OCI-LY3 (cell line): ENCODE results near the gene ESR1.

ENCODE experiments used
- H2AFZ ChIP-seq: fragments of 200-600, 300-600 bp; shearing (Covaris generic); 2 replicates; pipeline ENCODE4 v1.6.0; 2014; ENCODE audit warnings: antibody characterized with exemption, low read depth, low read length
- H3K27ac ChIP-seq: fragments of 200-600, 300-600 bp; sonication (generic); 2 replicates; pipeline ENCODE4 v1.5.1; 2014; ENCODE audit warnings: mild to moderate bottlenecking, low read length, moderate library complexity, mixed read lengths
- H3K27me3 ChIP-seq: fragments of 200-600, 300-600 bp; sonication (generic); 2 replicates; pipeline ENCODE4 v1.6.1; 2014; ENCODE audit warnings: low read depth, low read length, mixed read lengths
- H3K36me3 ChIP-seq: fragments of 200-600, 300-600 bp; sonication (generic); replicated peaks from 2 replicates; pipeline ENCODE3; 2014; ENCODE audit warnings: low read depth, low read length, mixed read lengths
- H3K4me1 ChIP-seq: fragments of 300-600, 200-600 bp; sonication (generic); 2 replicates; pipeline ENCODE4 v1.6.1; 2014; ENCODE audit warnings: low read length, mixed read lengths
- H3K4me2 ChIP-seq: fragments of 200-600, 300-600 bp; sonication (generic); 2 replicates; pipeline ENCODE4 v1.6.1; 2014; ENCODE audit warnings: low read length, mixed read lengths
- H3K4me3 ChIP-seq: fragments of 300-600, 200-600 bp; sonication (generic); 2 replicates; pipeline ENCODE4 v1.5.1; 2014; ENCODE audit warnings: antibody characterized with exemption, mild to moderate bottlenecking, low read length, moderate library complexity
- H3K79me2 ChIP-seq: fragments of 300-600, 200-600 bp; shearing (Covaris generic); 2 replicates; pipeline ENCODE4 v1.6.1; 2014; ENCODE audit warnings: mild to moderate bottlenecking, low read length, mixed read lengths
- H3K9ac ChIP-seq: fragments of 300-600, 200-600 bp; shearing (Covaris generic); 2 replicates; pipeline ENCODE4 v1.6.0; 2014; ENCODE audit warnings: mild to moderate bottlenecking, low read length, moderate library complexity
- H3K9me3 ChIP-seq: fragments of 200-600, 300-600 bp; shearing (Covaris generic); 2 replicates; pipeline ENCODE4 v1.6.1; 2014; ENCODE audit warnings: low read length, mixed read lengths; ENCODE audit not compliant: insufficient read depth
- H4K20me1 ChIP-seq: fragments of 200-600, 300-600 bp; sonication (generic); 2 replicates; pipeline ENCODE4 v1.6.1; 2016; ENCODE audit warnings: low read length, mixed read lengths; ENCODE audit not compliant: insufficient read depth
- EZH2phosphoT487 ChIP-seq: fragments of 200-600 bp; shearing (Covaris generic); IDR thresholded peaks from 2 replicates; pipeline ENCODE4 v1.6.1; 2018; ENCODE audit warnings: antibody characterized with exemption, mixed run types, low read depth
- TF ChIP-seq, protein P1 (sequence below): fragments of 200-600, 300-600 bp; sonication (generic); IDR thresholded peaks from 2 replicates; pipeline ENCODE4 v1.5.1; 2014; ENCODE audit warnings: antibody characterized with exemption, low read length, low read depth

ESR1 gene

DNA sequence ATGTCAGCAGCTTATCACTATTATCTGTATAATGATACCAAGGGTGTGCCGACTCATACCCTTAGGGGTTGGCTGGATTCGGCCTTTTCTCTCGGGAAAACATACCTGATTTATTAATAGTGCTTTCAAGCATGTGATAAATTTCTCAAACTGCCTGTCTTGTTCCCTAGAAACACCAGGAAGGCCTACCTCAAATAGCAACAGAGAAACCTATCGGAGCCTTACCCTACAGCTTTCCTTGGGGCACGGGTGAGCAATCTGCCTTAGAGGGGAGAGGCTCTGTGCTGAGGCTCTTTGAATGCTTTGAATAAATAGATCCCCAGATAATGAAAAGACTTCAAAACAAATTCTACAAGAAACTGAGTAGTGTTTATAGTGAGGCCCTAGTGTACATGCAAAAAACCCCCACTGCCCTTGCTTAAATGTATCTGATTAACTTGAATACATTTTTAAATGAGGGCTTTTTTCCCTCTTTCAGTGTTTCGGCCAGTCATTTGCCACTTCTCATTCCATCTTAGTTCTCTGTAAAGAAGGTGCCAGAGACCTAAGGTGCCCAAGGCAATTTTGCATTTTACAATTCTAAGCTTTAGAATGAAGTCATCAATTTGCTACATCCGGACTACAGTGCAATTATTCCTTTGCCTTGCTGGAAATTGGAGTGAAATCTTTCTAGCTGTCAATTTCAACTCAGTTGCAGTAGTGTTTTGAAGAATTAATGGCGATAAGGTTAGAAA lies 320.1 kb downstream of the ESR1 start:
- TF ChIP-seq, protein P1, sequence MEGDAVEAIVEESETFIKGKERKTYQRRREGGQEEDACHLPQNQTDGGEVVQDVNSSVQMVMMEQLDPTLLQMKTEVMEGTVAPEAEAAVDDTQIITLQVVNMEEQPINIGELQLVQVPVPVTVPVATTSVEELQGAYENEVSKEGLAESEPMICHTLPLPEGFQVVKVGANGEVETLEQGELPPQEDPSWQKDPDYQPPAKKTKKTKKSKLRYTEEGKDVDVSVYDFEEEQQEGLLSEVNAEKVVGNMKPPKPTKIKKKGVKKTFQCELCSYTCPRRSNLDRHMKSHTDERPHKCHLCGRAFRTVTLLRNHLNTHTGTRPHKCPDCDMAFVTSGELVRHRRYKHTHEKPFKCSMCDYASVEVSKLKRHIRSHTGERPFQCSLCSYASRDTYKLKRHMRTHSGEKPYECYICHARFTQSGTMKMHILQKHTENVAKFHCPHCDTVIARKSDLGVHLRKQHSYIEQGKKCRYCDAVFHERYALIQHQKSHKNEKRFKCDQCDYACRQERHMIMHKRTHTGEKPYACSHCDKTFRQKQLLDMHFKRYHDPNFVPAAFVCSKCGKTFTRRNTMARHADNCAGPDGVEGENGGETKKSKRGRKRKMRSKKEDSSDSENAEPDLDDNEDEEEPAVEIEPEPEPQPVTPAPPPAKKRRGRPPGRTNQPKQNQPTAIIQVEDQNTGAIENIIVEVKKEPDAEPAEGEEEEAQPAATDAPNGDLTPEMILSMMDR = no peak
- no peak for TF ChIP-seq EZH2phosphoT487
- no peak overlapping the region for H3K4me2 ChIP-seq

DNA sequence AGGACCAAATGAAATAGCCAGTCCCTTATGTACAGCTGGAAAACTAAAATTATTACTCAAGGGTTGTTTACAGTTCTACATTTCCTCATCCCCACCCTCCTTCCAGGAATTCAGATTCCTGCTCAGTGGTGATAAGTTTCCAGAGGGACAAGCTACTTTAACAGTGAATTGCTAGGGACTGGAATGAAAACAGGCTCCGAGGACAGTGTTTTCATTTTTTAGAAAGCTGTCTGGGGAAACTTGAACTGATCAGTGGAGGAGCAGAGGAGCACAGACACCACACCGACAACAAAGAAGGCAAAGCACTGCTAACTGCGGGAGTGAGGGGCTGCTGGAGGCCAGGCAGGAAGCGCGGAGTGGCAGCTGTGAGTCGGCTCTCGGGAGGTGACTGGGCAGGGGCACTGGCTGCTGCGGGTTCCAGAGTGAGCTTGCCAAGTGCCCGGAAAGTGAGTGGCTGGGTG lies 322.2 kb downstream of the ESR1 start:
- no peak overlapping the region for H2AFZ ChIP-seq
- H3K36me3 ChIP-seq = no peaks in the 10 kb centered on the region
- peaks cover 16% of the 10 kb centered on the region for H3K4me1 ChIP-seq
- no peak for TF ChIP-seq EZH2phosphoT487
- TF ChIP-seq, protein P1 = no peak
- H3K79me2 ChIP-seq = no peaks in the 10 kb centered on the region
- H3K9me3 ChIP-seq = no peaks in the 10 kb centered on the region
- no peak overlapping the region for H3K27ac ChIP-seq
- no peaks in the 10 kb centered on the region for H3K27me3 ChIP-seq
- no peak overlapping the region for H3K9ac ChIP-seq
- H3K4me3 ChIP-seq = no peak overlapping the region
- H4K20me1 ChIP-seq = no peaks in the 10 kb centered on the region
- no peak overlapping the region for H3K4me2 ChIP-seq

More for the DNA sequence above, 320.1 kb downstream of the ESR1 start:
- no peaks in the 10 kb centered on the region for H4K20me1 ChIP-seq
- H3K27ac ChIP-seq = no peak overlapping the region
- H3K9ac ChIP-seq = no peak overlapping the region
- no peak overlapping the region for H3K4me3 ChIP-seq
- H3K4me1 ChIP-seq = peaks cover 22% of the 10 kb centered on the region
- no peaks in the 10 kb centered on the region for H3K9me3 ChIP-seq
- H3K27me3 ChIP-seq = no peaks in the 10 kb centered on the region
- H3K36me3 ChIP-seq = no peaks in the 10 kb centered on the region
- H2AFZ ChIP-seq = no peak overlapping the region
- no peaks in the 10 kb centered on the region for H3K79me2 ChIP-seq

DNA sequence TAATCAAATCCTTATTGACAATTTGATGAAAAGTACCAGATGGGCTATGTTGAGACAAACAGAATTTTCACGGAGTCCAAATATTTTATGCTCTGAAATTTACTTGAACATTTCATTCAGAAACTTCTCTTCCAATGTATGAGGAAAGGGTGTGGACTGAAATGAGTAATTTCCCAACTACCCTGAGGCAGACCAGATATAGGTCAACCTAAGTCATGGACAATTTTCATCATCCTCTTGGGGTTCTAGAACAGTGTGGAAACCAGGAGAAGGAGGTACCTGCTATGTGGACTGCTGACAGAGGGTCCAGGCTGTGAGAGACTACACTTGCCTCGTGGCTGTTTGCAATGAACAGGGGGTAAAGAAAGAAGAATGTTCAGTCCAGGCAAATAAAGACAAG lies 323.0 kb downstream of the ESR1 start:
- Histone ChIP-seq H3K4me1 (peaks cover 8% of the 10 kb centered on the region), H3K27me3 (no peaks in the 10 kb centered on the region), H3K9me3 (no peaks in the 10 kb centered on the region), H3K36me3 (no peaks in the 10 kb centered on the region), H4K20me1 (no peaks in the 10 kb centered on the region), H3K9ac (no peak overlapping the region), H3K27ac (no peak overlapping the region), H3K4me2 (no peak overlapping the region), H2AFZ (no peak overlapping the region), H3K4me3 (no peak overlapping the region), H3K79me2 (no peaks in the 10 kb centered on the region)
- no peak for TF ChIP-seq EZH2phosphoT487
- TF ChIP-seq, protein P1 = no peak

DNA sequence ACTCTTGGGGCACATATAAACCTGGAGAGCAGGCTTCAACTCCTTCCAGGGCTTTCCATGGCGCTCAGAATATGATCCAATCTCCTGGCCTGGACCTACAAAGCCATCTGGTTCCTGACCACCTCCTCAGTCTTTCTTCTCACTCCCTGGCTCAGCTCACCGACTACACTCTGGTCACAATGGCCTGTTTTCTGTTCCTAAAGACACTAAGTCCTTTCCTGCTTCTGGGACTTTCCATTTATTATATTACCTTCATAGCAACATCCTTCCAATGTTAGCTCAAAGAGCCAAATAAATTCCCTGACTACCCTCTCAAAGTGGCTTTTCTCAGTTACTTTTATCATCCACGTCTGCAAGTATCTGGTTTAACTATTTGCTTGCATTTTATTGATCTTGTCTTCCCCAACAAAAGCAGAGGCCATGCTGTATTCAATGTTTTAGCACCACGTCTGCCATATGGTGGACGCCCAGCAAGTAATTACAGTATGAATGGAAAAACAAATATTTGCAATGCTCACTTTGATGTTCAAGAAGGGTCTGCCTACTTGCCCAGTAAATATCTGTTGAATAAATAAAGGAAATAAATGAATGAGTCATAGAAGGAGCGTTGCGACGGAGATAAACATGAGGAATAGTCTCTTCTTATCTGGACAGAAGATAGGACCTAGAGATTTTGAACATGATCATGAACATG lies 328.4 kb downstream of the ESR1 start:
- no peaks in the 10 kb centered on the region for H3K4me1 ChIP-seq
- H3K9ac ChIP-seq = no peak overlapping the region
- no peak overlapping the region for H3K4me3 ChIP-seq
- H3K36me3 ChIP-seq = no peaks in the 10 kb centered on the region
- H2AFZ ChIP-seq = no peak overlapping the region
- no peak overlapping the region for H3K4me2 ChIP-seq
- no peaks in the 10 kb centered on the region for H3K9me3 ChIP-seq
- no peaks in the 10 kb centered on the region for H4K20me1 ChIP-seq
- H3K79me2 ChIP-seq = no peaks in the 10 kb centered on the region
- TF ChIP-seq, protein P1 = no peak
- TF ChIP-seq EZH2phosphoT487 = no peak
- H3K27me3 ChIP-seq = no peaks in the 10 kb centered on the region
- H3K27ac ChIP-seq = no peak overlapping the region
